ENCODE measurements around the gene ENTPD7.

GRCh38 chr10:99619090-99619800 lies 40.1 kb upstream of the ENTPD7 start:
- no peak for TF ChIP-seq POLR2A (IDR thresholded peaks at IDR 0.05; ENCODE audit: low read length)
- no peak for TF ChIP-seq GATA1 (IDR thresholded peaks at IDR 0.05; ENCODE audit: low read depth, low read length)

Data from erythroblast (primary cell).